A549 (cell line): ENCODE measurements around the gene MFN2.

ENCODE experiments used
- BHLHE40 ChIP-seq: IDR thresholded peaks from 2 replicates; pipeline ENCODE4 v1.6.1; 2012; ENCODE audit warnings: low read depth, low read length, inconsistent platforms
- GATA3 ChIP-seq: IDR thresholded peaks from 2 replicates; pipeline ENCODE4 v1.6.1; 2012; ENCODE audit warnings: borderline replicate concordance
- KDM5A ChIP-seq: fragments of 200-600 bp; sonication (generic); IDR thresholded peaks from 2 replicates; pipeline ENCODE4 v1.6.1; 2016; ENCODE audit warnings: antibody characterized with exemption, mild to moderate bottlenecking
- PHF8 ChIP-seq: fragments of 200-600 bp; sonication (generic); IDR thresholded peaks from 2 replicates; pipeline ENCODE4 v1.6.1; 2016; ENCODE audit warnings: low read depth, mild to moderate bottlenecking, antibody characterized with exemption, moderate library complexity, borderline replicate concordance
- POLR2A ChIP-seq: IDR thresholded peaks from 2 replicates; pipeline ENCODE4 v1.6.1; 2012; ENCODE audit warnings: mild to moderate bottlenecking, low read length
- RNF2 ChIP-seq: fragments of 200-600 bp; sonication (generic); IDR thresholded peaks from 2 replicates; pipeline ENCODE4 v1.6.1; 2016; ENCODE audit warnings: low read depth, mild to moderate bottlenecking, antibody characterized with exemption, moderate library complexity, borderline replicate concordance
- SREBF2 ChIP-seq: fragments of 450-650 bp; IDR thresholded peaks from 2 replicates; pipeline ENCODE4 v1.6.1; 2014; ENCODE audit warnings: mild to moderate bottlenecking, moderate library complexity
- ZC3H11A ChIP-seq: fragments of 450-650 bp; IDR thresholded peaks from 2 replicates; pipeline ENCODE4 v1.6.1; 2014; ENCODE audit warnings: antibody characterized with exemption, mild to moderate bottlenecking
- TF ChIP-seq, protein P1 (sequence below): fragments of >200 bp; sonication (Bioruptor Twin); formaldehyde crosslinking; IDR thresholded peaks from 3 replicates; pipeline ENCODE4 v1.5.1; 2016
- TF ChIP-seq, protein P2 (sequence below): IDR thresholded peaks from 2 replicates; pipeline ENCODE4 v1.6.1; 2012

DNA sequence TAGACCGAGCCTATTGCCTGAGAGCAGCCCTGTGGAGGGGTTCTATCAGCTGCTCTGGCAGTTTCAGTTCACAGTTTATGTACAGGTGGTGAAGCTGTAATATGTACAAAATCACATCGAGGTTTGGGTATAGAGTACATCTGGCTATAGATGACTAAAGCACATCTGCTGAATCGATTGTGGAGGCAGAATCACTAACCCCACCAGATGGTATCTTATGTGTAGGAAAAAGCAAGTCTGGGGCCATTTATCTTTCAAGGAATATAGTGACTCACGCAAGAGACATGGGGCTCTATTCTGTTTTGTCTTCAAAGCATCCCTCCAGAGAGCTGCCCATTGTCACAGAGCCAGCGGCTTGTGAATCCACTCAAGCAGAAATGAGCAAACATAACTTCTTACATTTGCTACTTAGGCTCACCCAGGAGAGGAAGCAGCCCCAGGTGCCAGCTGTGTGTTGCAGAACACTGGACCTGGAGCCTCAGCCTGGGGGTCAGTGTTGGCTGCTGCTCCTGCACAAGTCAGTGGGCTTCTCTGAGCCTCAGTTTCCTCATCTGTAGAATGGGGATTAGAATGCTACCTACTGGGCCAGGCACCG is 60.3 kb downstream of the MFN2 start:
- TF ChIP-seq, protein P1, sequence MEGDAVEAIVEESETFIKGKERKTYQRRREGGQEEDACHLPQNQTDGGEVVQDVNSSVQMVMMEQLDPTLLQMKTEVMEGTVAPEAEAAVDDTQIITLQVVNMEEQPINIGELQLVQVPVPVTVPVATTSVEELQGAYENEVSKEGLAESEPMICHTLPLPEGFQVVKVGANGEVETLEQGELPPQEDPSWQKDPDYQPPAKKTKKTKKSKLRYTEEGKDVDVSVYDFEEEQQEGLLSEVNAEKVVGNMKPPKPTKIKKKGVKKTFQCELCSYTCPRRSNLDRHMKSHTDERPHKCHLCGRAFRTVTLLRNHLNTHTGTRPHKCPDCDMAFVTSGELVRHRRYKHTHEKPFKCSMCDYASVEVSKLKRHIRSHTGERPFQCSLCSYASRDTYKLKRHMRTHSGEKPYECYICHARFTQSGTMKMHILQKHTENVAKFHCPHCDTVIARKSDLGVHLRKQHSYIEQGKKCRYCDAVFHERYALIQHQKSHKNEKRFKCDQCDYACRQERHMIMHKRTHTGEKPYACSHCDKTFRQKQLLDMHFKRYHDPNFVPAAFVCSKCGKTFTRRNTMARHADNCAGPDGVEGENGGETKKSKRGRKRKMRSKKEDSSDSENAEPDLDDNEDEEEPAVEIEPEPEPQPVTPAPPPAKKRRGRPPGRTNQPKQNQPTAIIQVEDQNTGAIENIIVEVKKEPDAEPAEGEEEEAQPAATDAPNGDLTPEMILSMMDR = no peak
- TF ChIP-seq KDM5A = no peak
- TF ChIP-seq SREBF2 = no peak
- TF ChIP-seq POLR2A = no peak
- TF ChIP-seq, protein P2, sequence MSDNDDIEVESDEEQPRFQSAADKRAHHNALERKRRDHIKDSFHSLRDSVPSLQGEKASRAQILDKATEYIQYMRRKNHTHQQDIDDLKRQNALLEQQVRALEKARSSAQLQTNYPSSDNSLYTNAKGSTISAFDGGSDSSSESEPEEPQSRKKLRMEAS = no peak
- TF ChIP-seq RNF2 = no peak
- TF ChIP-seq ZC3H11A = no peak
- TF ChIP-seq BHLHE40 = no peak
- no peak for TF ChIP-seq GATA3
- no peak for TF ChIP-seq PHF8
